Liver (tissue), 3 donors: Measurements from ENCODE around the gene NAPSA.

ENCODE experiments used
- GABPA ChIP-seq, 2 donors: IDR thresholded peaks in 1 of 2; conservative IDR thresholded peaks in 1 of 2; 2 replicates each; pipeline ENCODE4 v1.6.1; 2016; ENCODE audit warnings: antibody characterized with exemption in 2 of 2, mild to moderate bottlenecking in 1 of 2, moderate library complexity in 1 of 2
- JUND ChIP-seq, 2 donors: IDR thresholded peaks; 2 replicates each; pipeline ENCODE4 v1.6.1; 2016; ENCODE audit warnings: antibody characterized with exemption in 2 of 2
- MAX ChIP-seq: IDR thresholded peaks from 2 replicates; pipeline ENCODE4 v1.6.1; 2016; ENCODE audit warnings: antibody characterized with exemption
- RAD21 ChIP-seq, 2 donors: IDR thresholded peaks; 2 replicates each; pipeline ENCODE4 v1.6.1; 2016; ENCODE audit warnings: antibody characterized with exemption in 2 of 2, mild to moderate bottlenecking in 2 of 2
- SP1 ChIP-seq: IDR thresholded peaks from 2 replicates; pipeline ENCODE4 v1.6.1; 2018; ENCODE audit warnings: antibody characterized with exemption, mild to moderate bottlenecking
- TAF1 ChIP-seq: conservative IDR thresholded peaks from 2 replicates; pipeline ENCODE4 v1.6.1; 2016; ENCODE audit warnings: antibody characterized with exemption, mild to moderate bottlenecking
- YY1 ChIP-seq: IDR thresholded peaks from 2 replicates; pipeline ENCODE4 v1.6.1; 2016; ENCODE audit warnings: antibody characterized with exemption, mild to moderate bottlenecking
- TF ChIP-seq, protein P1 (sequence below): fragments of 150-350 bp; IDR thresholded peaks from 2 replicates; pipeline ENCODE4 v1.5.1; 2017; ENCODE audit warnings: improper control_type of control experiment, low read depth, low read length; ENCODE audit not compliant: missing input control
- TF ChIP-seq, protein P2 (sequence below): IDR thresholded peaks from 2 replicates; pipeline ENCODE4 v1.6.1; 2016; ENCODE audit warnings: antibody characterized with exemption
- TF ChIP-seq, protein P3 (sequence below): IDR thresholded peaks from 2 replicates; pipeline ENCODE4 v1.6.1; 2016; ENCODE audit warnings: antibody characterized with exemption, mild to moderate bottlenecking
- donor health status: healthy.
- donor health status: healthy.

DNA sequence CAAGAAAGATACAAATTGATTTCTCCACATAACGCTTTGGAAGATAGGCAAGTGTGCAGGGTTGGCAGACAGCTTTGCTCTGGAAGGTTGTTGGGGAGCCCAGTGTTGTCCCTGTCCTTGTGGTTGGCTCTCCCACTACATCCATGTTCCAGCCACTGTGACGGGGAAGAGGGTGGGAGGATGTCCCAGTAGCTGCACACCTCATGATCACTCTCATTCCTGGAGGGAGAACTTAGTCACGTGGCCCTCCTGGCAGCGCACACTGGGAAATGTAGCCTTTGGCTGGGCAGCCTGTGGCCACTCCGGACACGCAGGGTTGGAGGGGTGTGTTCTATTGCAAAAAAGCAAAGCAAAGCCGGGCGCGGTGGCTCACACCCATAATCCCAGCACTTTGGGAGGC lies 28.6 kb upstream of the NAPSA start:
- TF ChIP-seq YY1 (no peak), GABPA (IDR thresholded peaks at IDR 0.05 in 1 of 2, conservative IDR thresholded peaks at IDR 0.05 in 1 of 2) (no peak), TAF1 (no peak), JUND (IDR thresholded peaks at IDR 0.05) (no peak), MAX (no peak), SP1 (no peak), RAD21 (IDR thresholded peaks at IDR 0.05) (no peak)
- TF ChIP-seq, protein P1, sequence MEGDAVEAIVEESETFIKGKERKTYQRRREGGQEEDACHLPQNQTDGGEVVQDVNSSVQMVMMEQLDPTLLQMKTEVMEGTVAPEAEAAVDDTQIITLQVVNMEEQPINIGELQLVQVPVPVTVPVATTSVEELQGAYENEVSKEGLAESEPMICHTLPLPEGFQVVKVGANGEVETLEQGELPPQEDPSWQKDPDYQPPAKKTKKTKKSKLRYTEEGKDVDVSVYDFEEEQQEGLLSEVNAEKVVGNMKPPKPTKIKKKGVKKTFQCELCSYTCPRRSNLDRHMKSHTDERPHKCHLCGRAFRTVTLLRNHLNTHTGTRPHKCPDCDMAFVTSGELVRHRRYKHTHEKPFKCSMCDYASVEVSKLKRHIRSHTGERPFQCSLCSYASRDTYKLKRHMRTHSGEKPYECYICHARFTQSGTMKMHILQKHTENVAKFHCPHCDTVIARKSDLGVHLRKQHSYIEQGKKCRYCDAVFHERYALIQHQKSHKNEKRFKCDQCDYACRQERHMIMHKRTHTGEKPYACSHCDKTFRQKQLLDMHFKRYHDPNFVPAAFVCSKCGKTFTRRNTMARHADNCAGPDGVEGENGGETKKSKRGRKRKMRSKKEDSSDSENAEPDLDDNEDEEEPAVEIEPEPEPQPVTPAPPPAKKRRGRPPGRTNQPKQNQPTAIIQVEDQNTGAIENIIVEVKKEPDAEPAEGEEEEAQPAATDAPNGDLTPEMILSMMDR = no peak
- TF ChIP-seq, protein P2, sequence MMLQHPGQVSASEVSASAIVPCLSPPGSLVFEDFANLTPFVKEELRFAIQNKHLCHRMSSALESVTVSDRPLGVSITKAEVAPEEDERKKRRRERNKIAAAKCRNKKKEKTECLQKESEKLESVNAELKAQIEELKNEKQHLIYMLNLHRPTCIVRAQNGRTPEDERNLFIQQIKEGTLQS = no peak
- TF ChIP-seq, protein P3, sequence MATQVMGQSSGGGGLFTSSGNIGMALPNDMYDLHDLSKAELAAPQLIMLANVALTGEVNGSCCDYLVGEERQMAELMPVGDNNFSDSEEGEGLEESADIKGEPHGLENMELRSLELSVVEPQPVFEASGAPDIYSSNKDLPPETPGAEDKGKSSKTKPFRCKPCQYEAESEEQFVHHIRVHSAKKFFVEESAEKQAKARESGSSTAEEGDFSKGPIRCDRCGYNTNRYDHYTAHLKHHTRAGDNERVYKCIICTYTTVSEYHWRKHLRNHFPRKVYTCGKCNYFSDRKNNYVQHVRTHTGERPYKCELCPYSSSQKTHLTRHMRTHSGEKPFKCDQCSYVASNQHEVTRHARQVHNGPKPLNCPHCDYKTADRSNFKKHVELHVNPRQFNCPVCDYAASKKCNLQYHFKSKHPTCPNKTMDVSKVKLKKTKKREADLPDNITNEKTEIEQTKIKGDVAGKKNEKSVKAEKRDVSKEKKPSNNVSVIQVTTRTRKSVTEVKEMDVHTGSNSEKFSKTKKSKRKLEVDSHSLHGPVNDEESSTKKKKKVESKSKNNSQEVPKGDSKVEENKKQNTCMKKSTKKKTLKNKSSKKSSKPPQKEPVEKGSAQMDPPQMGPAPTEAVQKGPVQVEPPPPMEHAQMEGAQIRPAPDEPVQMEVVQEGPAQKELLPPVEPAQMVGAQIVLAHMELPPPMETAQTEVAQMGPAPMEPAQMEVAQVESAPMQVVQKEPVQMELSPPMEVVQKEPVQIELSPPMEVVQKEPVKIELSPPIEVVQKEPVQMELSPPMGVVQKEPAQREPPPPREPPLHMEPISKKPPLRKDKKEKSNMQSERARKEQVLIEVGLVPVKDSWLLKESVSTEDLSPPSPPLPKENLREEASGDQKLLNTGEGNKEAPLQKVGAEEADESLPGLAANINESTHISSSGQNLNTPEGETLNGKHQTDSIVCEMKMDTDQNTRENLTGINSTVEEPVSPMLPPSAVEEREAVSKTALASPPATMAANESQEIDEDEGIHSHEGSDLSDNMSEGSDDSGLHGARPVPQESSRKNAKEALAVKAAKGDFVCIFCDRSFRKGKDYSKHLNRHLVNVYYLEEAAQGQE = no peak
